WI38 (cell line): Measurements from ENCODE around the gene OBSCN.

ENCODE experiments used
- H3K4me3 ChIP-seq: 2 replicates; pipeline ENCODE4 v1.5.1; 2011; ENCODE audit warnings: low read depth, mild to moderate bottlenecking, control low read depth, low read length
- CTCF ChIP-seq: IDR thresholded peaks from 2 replicates; pipeline ENCODE4 v1.5.1; 2012; ENCODE audit warnings: low read depth, mild to moderate bottlenecking, control low read depth, low read length

Gene OBSCN

DNA sequence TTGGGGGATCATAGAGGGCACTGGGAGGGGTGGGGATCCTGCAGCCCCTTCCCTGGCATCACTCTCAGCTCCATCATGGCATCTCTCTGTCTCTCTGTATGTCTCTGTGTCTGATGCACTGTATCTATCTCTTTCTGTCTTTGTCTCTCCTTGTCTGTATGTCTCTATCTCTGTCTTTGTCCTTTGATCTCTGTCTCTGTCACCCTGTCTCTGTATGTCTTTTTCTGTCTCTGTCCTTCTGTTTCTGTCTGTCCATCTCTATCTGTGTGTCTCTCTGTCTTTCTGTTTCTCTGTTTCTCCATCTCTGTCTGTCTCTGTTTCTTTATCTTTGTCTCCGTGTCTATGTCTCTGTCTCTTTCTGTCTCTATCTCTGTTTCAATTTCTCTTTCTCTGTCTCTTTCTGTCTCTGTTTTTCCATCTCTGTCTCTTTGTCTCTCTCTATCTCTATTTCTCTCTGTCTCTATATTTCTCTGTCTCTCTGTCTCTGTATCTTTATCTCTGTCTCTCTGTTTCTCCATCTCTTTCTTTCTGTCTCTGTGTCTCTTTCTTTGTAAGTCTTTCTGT is 142.4 kb downstream of the OBSCN start:
- H3K4me3 ChIP-seq = no peak overlapping the region
- no peak for TF ChIP-seq CTCF

GRCh38 chr1:228350831-228351781 is 143.3 kb downstream of the OBSCN start:
- TF ChIP-seq CTCF = no peak

GRCh38 chr1:228351850-228352249 is 144.0 kb downstream of the OBSCN start:
- TF ChIP-seq CTCF = no peak
- H3K4me3 ChIP-seq = no peak overlapping the region

More at GRCh38 chr1:228350831-228351781, 143.3 kb downstream of the OBSCN start:
- H3K4me3 ChIP-seq = no peak overlapping the region

GRCh38 chr1:228352677-228353481 is 145.0 kb downstream of the OBSCN start:
- H3K4me3 ChIP-seq = no peak overlapping the region
- no peak for TF ChIP-seq CTCF

DNA sequence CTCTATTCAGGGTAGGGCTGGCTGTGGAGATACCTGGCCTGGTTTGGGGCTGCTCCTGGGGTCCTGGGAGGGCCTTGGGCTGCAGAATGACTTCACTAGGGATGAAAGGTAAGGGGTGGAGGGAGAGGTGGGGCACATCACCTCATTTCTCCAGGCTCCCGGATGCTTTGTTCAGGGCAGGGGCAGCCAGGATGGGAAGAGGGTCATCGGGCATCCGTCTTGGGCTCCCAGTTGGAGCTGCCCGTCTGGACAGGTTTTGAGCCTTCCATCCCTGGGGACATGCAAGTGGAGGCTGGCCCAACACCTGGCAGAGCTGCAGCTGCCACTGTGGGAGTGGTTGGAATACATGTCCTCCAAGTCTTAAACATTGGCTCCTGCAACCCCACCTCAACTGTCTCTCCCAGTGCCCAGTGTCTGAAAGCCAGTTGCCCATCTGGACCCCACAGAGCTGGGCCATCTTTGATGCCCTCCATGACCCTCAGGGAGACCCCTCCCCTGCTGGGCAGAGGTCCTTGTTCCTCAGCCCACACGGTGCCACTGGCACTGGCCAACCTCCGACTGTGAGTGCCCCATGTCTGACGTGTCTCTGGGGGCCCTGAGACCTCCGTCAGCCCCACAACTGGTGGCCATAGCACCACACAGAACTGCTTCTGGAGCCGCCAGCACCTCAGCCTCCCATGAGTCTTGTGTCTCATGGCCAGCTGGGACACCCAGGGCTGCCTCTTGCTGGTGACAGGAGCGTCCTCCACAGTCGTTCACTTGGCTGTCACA is 145.9 kb downstream of the OBSCN start:
- no peak for TF ChIP-seq CTCF
- no peak overlapping the region for H3K4me3 ChIP-seq

GRCh38 chr1:228354390-228355320 is 146.8 kb downstream of the OBSCN start:
- no peak overlapping the region for H3K4me3 ChIP-seq
- no peak for TF ChIP-seq CTCF
